Immature natural killer cell (primary cell): ENCODE data around the gene GBP2. TPM values are rescaled to one million over a fixed set of nuclear protein-coding genes. Genes with fewer than 3 reads are reported as not detected.

Source experiments
- DNase-seq, 3 donors: peaks; one replicate each; pipeline ENCODE4 v3.0.0; 2022; ENCODE audit warnings: mixed read lengths in 1 of 3
- H3K27ac Mint-ChIP-seq, 6 donors: one replicate each; pipeline ENCODE4 v1.8.0; 2020; ENCODE audit warnings: mixed read lengths in 6 of 6, mild to moderate bottlenecking in 5 of 6, inconsistent platforms in 4 of 6, moderate library complexity in 3 of 6
- H3K27me3 Mint-ChIP-seq, 3 donors: one replicate each; pipeline ENCODE4 v1.8.0; 2020 to 2021; ENCODE audit warnings: low read depth in 3 of 3, mild to moderate bottlenecking in 3 of 3, mixed read lengths in 3 of 3, moderate library complexity in 3 of 3, inconsistent platforms in 1 of 3
- H3K36me3 Mint-ChIP-seq, 3 donors: one replicate each; pipeline ENCODE4 v1.8.0; 2020; ENCODE audit warnings: mixed read lengths in 3 of 3, inconsistent platforms in 2 of 3, mild to moderate bottlenecking in 2 of 3
- H3K4me1 Mint-ChIP-seq, 2 donors: one replicate each; pipeline ENCODE4 v1.8.0; 2020; ENCODE audit warnings: inconsistent platforms in 2 of 2, mild to moderate bottlenecking in 2 of 2, mixed read lengths in 2 of 2, moderate library complexity in 1 of 2
- H3K4me3 Mint-ChIP-seq, 5 donors: one replicate each; pipeline ENCODE4 v1.8.0; 2020; ENCODE audit warnings: mild to moderate bottlenecking in 5 of 5, mixed read lengths in 5 of 5, inconsistent platforms in 3 of 5, moderate library complexity in 3 of 5
- H3K9me3 Mint-ChIP-seq, 6 donors: one replicate each; pipeline ENCODE4 v1.8.0; 2020; ENCODE audit warnings: mild to moderate bottlenecking in 6 of 6, mixed read lengths in 6 of 6, inconsistent platforms in 4 of 6, moderate library complexity in 3 of 6
- polyA plus RNA-seq, 3 donors: library from polyadenylated mRNA; unstranded; fragments of 300-500 nt; fragmentation: Illumina TruSeq; gene quantifications; one replicate each; pipeline ENCODE4 v1.2.3, GENCODE V29; 2021

GBP2 gene
- polyA plus RNA-seq, 3 donors from 2014 or later, result 90.8 to 141 (median 106) TPM

DNA sequence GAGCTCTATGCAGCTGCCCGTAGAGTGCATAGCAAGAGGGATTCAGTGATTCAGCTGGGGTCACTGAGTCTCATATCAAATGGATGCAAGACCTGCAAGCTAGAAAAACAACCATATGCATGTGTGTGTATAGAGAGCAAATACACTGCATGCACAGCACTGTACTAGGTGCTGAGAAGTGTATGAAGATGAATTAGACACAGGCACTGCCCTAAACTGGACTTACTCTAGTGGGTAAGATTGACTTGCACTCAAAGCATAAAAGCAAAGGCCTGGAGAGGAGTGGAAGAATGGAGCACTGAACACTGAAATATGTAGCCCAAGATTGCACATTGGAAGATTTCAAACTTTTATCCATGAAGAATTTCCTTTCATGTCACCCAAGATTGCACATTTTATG, 55.4 kb downstream of the GBP2 start:
- DNase-seq, result no peak
- Mint-ChIP-seq H3K9me3 (peaks cover 0 to 13% (median 6%) of the 10 kb centered on the region in 6 donors), H3K36me3 (peaks cover 4 to 17% (median 8%) of the 10 kb centered on the region in 3 donors), H3K4me1 (peaks cover 13 to 27% of the 10 kb centered on the region in 2 donors), H3K4me3 (peak overlapping the region; percentile 84 to 94 (median 91)), H3K27ac (peak overlapping the region; percentile 85 to 95 (median 88)), H3K27me3 (peaks cover 0 to 5% (median 0%) of the 10 kb centered on the region in 3 donors)

DNA sequence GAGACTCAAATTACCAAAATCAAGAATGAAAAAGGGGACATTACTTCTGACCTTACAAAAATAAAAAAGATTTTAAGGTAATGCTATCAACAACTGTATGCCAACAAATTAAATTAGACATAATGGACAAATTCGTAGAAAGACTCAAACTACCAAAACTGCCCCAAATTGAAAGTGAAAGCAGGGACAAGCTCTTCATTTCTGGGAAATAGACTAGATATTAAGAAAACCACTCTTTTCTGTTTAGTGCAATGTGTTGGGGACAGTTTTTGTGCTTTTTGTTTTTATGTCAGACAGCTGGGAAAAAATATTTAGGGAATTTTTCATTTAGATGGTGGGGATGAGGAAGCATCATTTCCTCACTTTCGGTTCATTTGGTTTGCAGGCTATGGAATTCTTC, 56.0 kb downstream of the GBP2 start:
- Mint-ChIP-seq H3K36me3 (peaks cover 4 to 17% (median 8%) of the 10 kb centered on the region in 3 donors), H3K27ac (peak overlapping the region; percentile 85 to 95 (median 88)), H3K27me3 (peaks cover 0 to 5% (median 0%) of the 10 kb centered on the region in 3 donors), H3K4me3 (peak overlapping the region; percentile 84 to 94 (median 91)), H3K4me1 (peaks cover 18 to 32% of the 10 kb centered on the region in 2 donors), H3K9me3 (peaks cover 0 to 13% (median 6%) of the 10 kb centered on the region in 6 donors)
- DNase-seq, result peak; percentile 30 to 36 (median 34)

DNA sequence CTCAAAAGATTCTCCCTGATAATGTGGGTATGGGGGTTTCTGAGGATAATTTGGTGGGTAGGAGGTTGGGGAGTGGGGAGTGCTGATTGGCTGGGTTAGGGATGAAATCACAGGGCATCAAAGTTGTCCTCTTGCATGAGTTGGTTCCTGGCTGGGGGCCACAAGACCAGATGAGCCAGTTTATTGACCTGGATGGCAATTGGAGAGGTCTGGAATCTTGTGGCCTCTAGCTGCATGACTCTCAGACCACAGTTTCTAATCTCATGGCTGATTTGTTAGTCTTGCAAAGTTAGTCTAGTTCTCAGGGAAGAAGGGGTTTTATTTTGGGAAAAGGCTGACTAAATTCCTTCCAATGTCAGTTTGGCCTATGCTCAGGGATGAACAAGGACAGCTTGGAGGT, 57.6 kb downstream of the GBP2 start:
- peak overlapping the region in 1 of 5 donors; percentile 0 for H3K4me3 Mint-ChIP-seq
- peaks cover 34 to 49% of the 10 kb centered on the region in 2 donors for H3K4me1 Mint-ChIP-seq
- H3K9me3 Mint-ChIP-seq, result peaks cover 0 to 1% (median 0%) of the 10 kb centered on the region in 6 donors
- DNase-seq, result no peak
- peaks cover 0 to 6% (median 6%) of the 10 kb centered on the region in 3 donors for H3K27me3 Mint-ChIP-seq
- peak overlapping the region in 4 of 6 donors; percentile 5 to 42 (median 24) for H3K27ac Mint-ChIP-seq
- H3K36me3 Mint-ChIP-seq, result peaks cover 0 to 2% (median 0%) of the 10 kb centered on the region in 3 donors

DNA sequence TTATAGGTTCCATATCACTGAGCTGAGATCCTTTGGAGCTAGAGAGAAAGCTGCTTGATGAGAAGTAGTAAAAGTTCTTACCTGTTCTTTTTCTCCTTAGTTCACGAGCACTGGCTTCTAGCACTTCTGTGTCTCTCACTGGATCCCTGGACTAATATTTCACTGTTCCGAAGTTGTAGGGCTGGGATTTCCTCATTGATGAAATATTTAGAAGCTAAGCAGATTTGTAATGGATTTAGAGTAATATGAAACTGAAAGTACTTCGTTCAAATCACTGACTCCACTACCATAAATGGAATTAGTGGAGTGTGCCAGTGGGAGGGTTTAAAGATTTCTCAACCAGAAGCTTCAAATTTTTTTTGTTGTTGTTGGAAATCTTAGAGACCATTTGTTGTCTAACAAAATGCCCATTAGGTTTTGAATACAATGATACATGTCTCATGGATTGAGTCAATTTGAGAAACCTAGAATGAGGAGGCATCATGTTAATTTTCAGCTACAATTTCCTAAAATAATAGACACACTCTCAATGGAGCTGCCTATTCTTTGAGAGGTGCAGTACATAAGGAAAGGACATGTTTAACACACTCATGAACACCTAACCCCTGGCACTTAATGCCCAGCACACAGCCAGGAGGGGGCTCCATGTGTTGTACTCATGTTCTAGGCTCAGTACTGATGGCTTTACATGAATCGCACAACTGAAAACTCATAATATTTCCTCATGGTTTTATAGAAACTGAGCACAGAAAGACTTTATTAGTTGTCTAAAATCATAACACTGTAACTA, 60.6 kb downstream of the GBP2 start, which contains the start of gene GBP1:
Gene GBP1 (minus strand): TSS at position 130 of the 790 bp plus-strand sequence. CDS start 1,974 bp downstream, outside the sequence.
- peaks cover 0 to 6% (median 6%) of the 10 kb centered on the region in 3 donors for H3K27me3 Mint-ChIP-seq
- no peaks in the 10 kb centered on the region for H3K9me3 Mint-ChIP-seq
- peak; percentile 51 to 62 (median 53) for DNase-seq
- H3K4me3 Mint-ChIP-seq, result peak within 1 kb of the TSS; percentile 93 to 97 (median 96)
- H3K36me3 Mint-ChIP-seq, result peaks cover 11 to 26% (median 21%) of the 10 kb centered on the region in 3 donors
- peak within 1 kb of the TSS; percentile 91 to 96 (median 94) for H3K27ac Mint-ChIP-seq
- H3K4me1 Mint-ChIP-seq, result peaks cover 59 to 73% of the 10 kb centered on the region in 2 donors

DNA sequence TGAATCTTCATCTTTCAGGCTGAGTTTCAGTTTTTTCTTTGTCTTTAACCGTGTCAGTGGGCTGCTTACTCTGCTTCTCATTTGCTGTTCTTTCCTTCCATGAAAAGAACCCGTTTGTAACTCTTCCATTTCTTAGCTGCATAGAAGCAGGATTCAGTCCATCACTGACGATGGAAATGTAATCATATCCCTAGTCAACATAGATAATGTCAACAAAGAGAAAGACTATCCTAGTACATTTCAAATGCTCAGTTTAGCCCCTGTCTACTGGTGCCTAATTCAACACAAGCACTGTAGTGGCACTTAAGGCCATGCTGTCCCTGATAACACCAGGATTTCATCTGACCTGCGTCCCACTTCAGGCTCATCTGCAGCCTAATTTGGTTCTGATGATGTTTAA, 61.3 kb downstream of the GBP2 start:
- no peaks in the 10 kb centered on the region for H3K9me3 Mint-ChIP-seq
- peaks cover 0 to 6% (median 6%) of the 10 kb centered on the region in 3 donors for H3K27me3 Mint-ChIP-seq
- peaks cover 11 to 30% (median 25%) of the 10 kb centered on the region in 3 donors for H3K36me3 Mint-ChIP-seq
- H3K4me1 Mint-ChIP-seq, result peaks cover 57 to 72% of the 10 kb centered on the region in 2 donors
- H3K4me3 Mint-ChIP-seq, result peak overlapping the region; percentile 93 to 97 (median 96)
- H3K27ac Mint-ChIP-seq, result peak overlapping the region; percentile 91 to 96 (median 94)
- DNase-seq, result peak in 2 of 3 donors; percentile 5 to 10

DNA sequence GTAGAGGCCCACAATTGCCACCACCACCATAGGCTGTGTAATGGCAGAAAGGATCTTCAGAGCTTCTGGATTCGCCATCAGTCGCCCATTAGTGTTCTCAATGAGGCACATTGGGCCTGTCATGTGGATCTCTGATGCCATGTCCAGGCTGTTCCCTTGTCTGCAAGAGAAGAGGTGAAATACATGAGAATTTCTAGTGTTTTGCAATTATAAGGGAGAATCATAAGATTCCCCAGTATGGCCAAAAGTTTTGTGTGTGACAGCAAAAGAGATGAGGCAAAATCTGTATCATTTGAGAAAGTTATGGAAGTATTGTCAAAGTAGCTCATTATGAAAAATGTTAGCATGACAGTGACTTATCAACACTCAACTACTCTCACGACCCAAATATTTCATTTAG, 62.8 kb downstream of the GBP2 start:
- Mint-ChIP-seq H3K9me3 (no peaks in the 10 kb centered on the region), H3K4me3 (peak overlapping the region; percentile 93 to 97 (median 96)), H3K27me3 (peaks cover 0 to 6% (median 6%) of the 10 kb centered on the region in 3 donors), H3K4me1 (peaks cover 55 to 58% of the 10 kb centered on the region in 2 donors), H3K36me3 (peaks cover 21 to 39% (median 35%) of the 10 kb centered on the region in 3 donors), H3K27ac (peak overlapping the region in 5 of 6 donors; percentile 27 to 91 (median 59))
- DNase-seq, result no peak

DNA sequence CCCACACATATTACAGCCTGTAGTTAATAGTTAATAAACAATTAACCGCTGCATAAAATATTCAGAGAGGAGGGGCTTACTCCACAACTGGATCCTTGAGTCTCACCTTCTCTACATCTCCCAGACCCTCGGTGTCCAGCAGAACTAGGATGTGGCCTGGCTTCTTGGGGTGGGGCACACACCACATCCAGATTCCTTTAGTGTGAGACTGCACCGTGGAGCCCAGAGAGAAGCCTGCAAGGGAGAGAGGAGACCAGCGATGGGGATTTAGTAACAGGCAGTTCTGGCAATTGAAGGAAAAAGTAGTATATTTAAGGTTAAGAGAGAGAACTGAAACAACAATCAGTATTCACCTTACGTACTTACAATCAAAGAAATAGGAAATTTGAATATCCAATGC, 65.8 kb downstream of the GBP2 start:
- no peaks in the 10 kb centered on the region for H3K9me3 Mint-ChIP-seq
- no peak for DNase-seq
- H3K4me1 Mint-ChIP-seq, result peaks cover 50 to 53% of the 10 kb centered on the region in 2 donors
- H3K4me3 Mint-ChIP-seq, result peak overlapping the region in 1 of 5 donors; percentile 73
- H3K36me3 Mint-ChIP-seq, result peaks cover 31 to 57% (median 55%) of the 10 kb centered on the region in 3 donors
- H3K27me3 Mint-ChIP-seq, result peaks cover 0 to 6% (median 6%) of the 10 kb centered on the region in 3 donors
- no peak overlapping the region for H3K27ac Mint-ChIP-seq

Other genes with a start within 250 kb of the GBP2 start
- gene GTF2B, start 234.5 kb downstream of the GBP2 start, polyA plus RNA-seq, result 10 to 100 TPM; 42.0 to 52.8 (median 47.2) TPM
- 10 to 100 TPM; 13.6 to 19.2 (median 15.6) TPM for gene KYAT3, start 133.5 kb downstream of the GBP2 start, polyA plus RNA-seq
- gene RBMXL1, start 133.5 kb downstream of the GBP2 start, polyA plus RNA-seq, result 1 to 10 TPM in 2 of 3 donors, under 1 TPM in 1; 0.93 to 9.2 (median 5.4) TPM
- gene GBP3, start 103.2 kb downstream of the GBP2 start, polyA plus RNA-seq, result 10 to 100 TPM in 1 of 3 donors, 1 to 10 TPM in 2; 7.7 to 18.2 (median 8.3) TPM
- gene GBP1, start 60.9 kb downstream of the GBP2 start, polyA plus RNA-seq, result 10 to 100 TPM; 23.3 to 45.4 (median 43.1) TPM
- not detected for gene GBP7, start 49.9 kb upstream of the GBP2 start, polyA plus RNA-seq
- 10 to 100 TPM; 43.1 to 75.5 (median 53.1) TPM for gene GBP4, start 72.8 kb upstream of the GBP2 start, polyA plus RNA-seq
- gene GBP5, start 146.7 kb upstream of the GBP2 start, polyA plus RNA-seq, result 100 to 1,000 TPM in 1 of 3 donors, 10 to 100 TPM in 2; 74.4 to 212 (median 90.8) TPM
- under 1 TPM in 2 of 3 donors, not detected in 1; 0.17 TPM for gene GBP6, start 237.9 kb upstream of the GBP2 start, polyA plus RNA-seq